ENCODE results near the gene CLCF1.

Gene CLCF1

GRCh38 chr11:67347964-67348749, 25.2 kb downstream of the CLCF1 start:
- H3K27ac ChIP-seq (ENCODE audit: insufficient read depth in 1 of 2, low read depth in 1 of 2, low read length in 2 of 2, poor library complexity in 1 of 2, severe bottlenecking in 2 of 2) = no peak overlapping the region
- peaks cover 0 to 4% (median 0%) of the 10 kb centered on the region in 4 experiments for H3K36me3 ChIP-seq (ENCODE audit: control insufficient read depth in 4 of 4, insufficient read depth in 4 of 4, low read length in 3 of 4)
- no peaks in the 10 kb centered on the region for H3K27me3 ChIP-seq (replicated peaks in 2 of 5; ENCODE audit: control insufficient read depth in 4 of 5, insufficient read depth in 5 of 5, low read length in 4 of 5)
- no peaks in the 10 kb centered on the region for H3K9me3 ChIP-seq (ENCODE audit: control extremely low read depth in 1 of 5, control insufficient read depth in 4 of 5, insufficient read depth in 2 of 5, low read depth in 1 of 5, low read length in 4 of 5)
- no peak for DNase-seq
- H3K4me1 ChIP-seq (ENCODE audit: control extremely low read depth in 1 of 4, control insufficient read depth in 4 of 4, insufficient read depth in 4 of 4, low read length in 3 of 4) = peaks cover 4 to 51% (median 30%) of the 10 kb centered on the region in 4 experiments
- ChIA-PET POLR2A (interaction anchor here (0.6 to 1.0 kb wide), 3 partner anchors 14 to 168 kb away, joined by 3 to 4 read pairs (median 3); no protein-coding TSS in a partner anchor), CTCF (interaction anchor here (0.8 to 20.0 kb wide), 7 partner anchors 8 to 39 kb away, joined by 3 to 892 read pairs (median 21); partner anchors contain the start of genes CLCF1 and RAD9A)
- WGBS (ENCODE audit: insufficient coverage) = 65% methylated on average over 8 of the region's 11 CpGs
- no peak overlapping the region for H3K4me3 ChIP-seq (ENCODE audit: control insufficient read depth in 1 of 7, extremely low read depth in 1 of 7, insufficient read depth in 4 of 7, low read depth in 2 of 7, low read length in 6 of 7)

GRCh38 chr11:67345920-67346819, 27.2 kb downstream of the CLCF1 start:
- H3K4me1 ChIP-seq (ENCODE audit: control extremely low read depth in 1 of 4, control insufficient read depth in 4 of 4, insufficient read depth in 4 of 4, low read length in 3 of 4) = peaks cover 0 to 34% (median 14%) of the 10 kb centered on the region in 4 experiments
- CTCF ChIA-PET = interaction anchor here (0.5 to 5.5 kb wide), 17 partner anchors 10 to 159 kb away, joined by 3 to 89 read pairs (median 7); partner anchors contain the start of genes CLCF1 and PITPNM1
- H3K36me3 ChIP-seq (ENCODE audit: control insufficient read depth in 4 of 4, insufficient read depth in 4 of 4, low read length in 3 of 4) = peaks cover 0 to 3% (median 0%) of the 10 kb centered on the region in 4 experiments
- H3K9me3 ChIP-seq (ENCODE audit: control extremely low read depth in 1 of 5, control insufficient read depth in 4 of 5, insufficient read depth in 2 of 5, low read depth in 1 of 5, low read length in 4 of 5) = no peaks in the 10 kb centered on the region
- 84% methylated on average over 7 of the region's 7 CpGs for WGBS (ENCODE audit: insufficient coverage)
- POLR2A ChIA-PET = no interaction called here
- no peak overlapping the region for H3K4me3 ChIP-seq (ENCODE audit: control insufficient read depth in 1 of 7, extremely low read depth in 1 of 7, insufficient read depth in 4 of 7, low read depth in 2 of 7, low read length in 6 of 7)
- DNase-seq = peak in 2 of 3 donors; percentile 49 to 54
- no peak overlapping the region for H3K27ac ChIP-seq (ENCODE audit: insufficient read depth in 1 of 2, low read depth in 1 of 2, low read length in 2 of 2, poor library complexity in 1 of 2, severe bottlenecking in 2 of 2)
- H3K27me3 ChIP-seq (replicated peaks in 2 of 5; ENCODE audit: control insufficient read depth in 4 of 5, insufficient read depth in 5 of 5, low read length in 4 of 5) = no peaks in the 10 kb centered on the region

- peaks cover 0 to 31% (median 14%) of the 10 kb centered on the region in 4 experiments for H3K4me1 ChIP-seq (ENCODE audit: control extremely low read depth in 1 of 4, control insufficient read depth in 4 of 4, insufficient read depth in 4 of 4, low read length in 3 of 4)
- ChIA-PET POLR2A (no interaction called here), CTCF (interaction anchor here (0.9 to 5.5 kb wide), 14 partner anchors 10 to 160 kb away, joined by 3 to 89 read pairs (median 14); partner anchors contain the start of genes CLCF1 and PITPNM1)
- H3K36me3 ChIP-seq (ENCODE audit: control insufficient read depth in 4 of 4, insufficient read depth in 4 of 4, low read length in 3 of 4) = no peaks in the 10 kb centered on the region
- no peak for DNase-seq
- no peaks in the 10 kb centered on the region for H3K27me3 ChIP-seq (replicated peaks in 2 of 5; ENCODE audit: control insufficient read depth in 4 of 5, insufficient read depth in 5 of 5, low read length in 4 of 5)
- no peaks in the 10 kb centered on the region for H3K9me3 ChIP-seq (ENCODE audit: control extremely low read depth in 1 of 5, control insufficient read depth in 4 of 5, insufficient read depth in 2 of 5, low read depth in 1 of 5, low read length in 4 of 5)
- H3K4me3 ChIP-seq (ENCODE audit: control insufficient read depth in 1 of 7, extremely low read depth in 1 of 7, insufficient read depth in 4 of 7, low read depth in 2 of 7, low read length in 6 of 7) = no peak overlapping the region
- 86% methylated on average over 8 of the region's 8 CpGs for WGBS (ENCODE audit: insufficient coverage)
- no peak overlapping the region for H3K27ac ChIP-seq (ENCODE audit: insufficient read depth in 1 of 2, low read depth in 1 of 2, low read length in 2 of 2, poor library complexity in 1 of 2, severe bottlenecking in 2 of 2)
Observed at GRCh38 chr11:67345247-67345919, 28.0 kb downstream of the CLCF1 start.

GRCh38 chr11:67344264-67344663, 29.1 kb downstream of the CLCF1 start:
- Histone ChIP-seq H3K27me3 (replicated peaks in 2 of 5; ENCODE audit: control insufficient read depth in 4 of 5, insufficient read depth in 5 of 5, low read length in 4 of 5) (no peaks in the 10 kb centered on the region), H3K4me1 (ENCODE audit: control extremely low read depth in 1 of 4, control insufficient read depth in 4 of 4, insufficient read depth in 4 of 4, low read length in 3 of 4) (peaks cover 0 to 31% (median 14%) of the 10 kb centered on the region in 4 experiments), H3K4me3 (ENCODE audit: control insufficient read depth in 1 of 7, extremely low read depth in 1 of 7, insufficient read depth in 4 of 7, low read depth in 2 of 7, low read length in 6 of 7) (no peak overlapping the region), H3K9me3 (ENCODE audit: control extremely low read depth in 1 of 5, control insufficient read depth in 4 of 5, insufficient read depth in 2 of 5, low read depth in 1 of 5, low read length in 4 of 5) (no peaks in the 10 kb centered on the region), H3K27ac (ENCODE audit: insufficient read depth in 1 of 2, low read depth in 1 of 2, low read length in 2 of 2, poor library complexity in 1 of 2, severe bottlenecking in 2 of 2) (no peak overlapping the region), H3K36me3 (ENCODE audit: control insufficient read depth in 4 of 4, insufficient read depth in 4 of 4, low read length in 3 of 4) (no peaks in the 10 kb centered on the region)
- peak in 2 of 3 donors; percentile 48 to 52 for DNase-seq
- CTCF ChIA-PET = interaction anchor here (1.1 to 5.5 kb wide), 9 partner anchors 8 to 81 kb away, joined by 3 to 89 read pairs (median 9); no protein-coding TSS in a partner anchor
- 81% methylated on average over 4 of the region's 4 CpGs for WGBS (ENCODE audit: insufficient coverage)
- POLR2A ChIA-PET = interaction anchor here (0.6 kb wide), 1 partner anchor 147 kb away, joined by 3 read pairs; no protein-coding TSS in a partner anchor

- ChIA-PET POLR2A (no interaction called here), CTCF (interaction anchor here (0.7 to 2.9 kb wide), 7 partner anchors 9 to 85 kb away, joined by 3 to 17 read pairs (median 4); no protein-coding TSS in a partner anchor)
- Histone ChIP-seq H3K27me3 (replicated peaks in 2 of 5; ENCODE audit: control insufficient read depth in 4 of 5, insufficient read depth in 5 of 5, low read length in 4 of 5) (no peaks in the 10 kb centered on the region), H3K4me1 (ENCODE audit: control extremely low read depth in 1 of 4, control insufficient read depth in 4 of 4, insufficient read depth in 4 of 4, low read length in 3 of 4) (no peaks in the 10 kb centered on the region), H3K27ac (ENCODE audit: insufficient read depth in 1 of 2, low read depth in 1 of 2, low read length in 2 of 2, poor library complexity in 1 of 2, severe bottlenecking in 2 of 2) (no peak overlapping the region), H3K4me3 (ENCODE audit: control insufficient read depth in 1 of 7, extremely low read depth in 1 of 7, insufficient read depth in 4 of 7, low read depth in 2 of 7, low read length in 6 of 7) (no peak overlapping the region), H3K36me3 (ENCODE audit: control insufficient read depth in 4 of 4, insufficient read depth in 4 of 4, low read length in 3 of 4) (no peaks in the 10 kb centered on the region), H3K9me3 (ENCODE audit: control extremely low read depth in 1 of 5, control insufficient read depth in 4 of 5, insufficient read depth in 2 of 5, low read depth in 1 of 5, low read length in 4 of 5) (no peaks in the 10 kb centered on the region)
- WGBS (ENCODE audit: insufficient coverage) = no CpG with 5 or more reads among the region's 3 CpGs
- no peak for DNase-seq
Observed at GRCh38 chr11:67337257-67337656, 36.1 kb downstream of the CLCF1 start.

GRCh38 chr11:67332081-67332691, 41.2 kb downstream of the CLCF1 start:
- H3K4me1 ChIP-seq (ENCODE audit: control extremely low read depth in 1 of 4, control insufficient read depth in 4 of 4, insufficient read depth in 4 of 4, low read length in 3 of 4) = no peaks in the 10 kb centered on the region
- no peaks in the 10 kb centered on the region for H3K9me3 ChIP-seq (ENCODE audit: control extremely low read depth in 1 of 5, control insufficient read depth in 4 of 5, insufficient read depth in 2 of 5, low read depth in 1 of 5, low read length in 4 of 5)
- ChIA-PET POLR2A (no interaction called here), CTCF (interaction anchor here (1.1 to 1.7 kb wide), 3 partner anchors 15 to 25 kb away, joined by 3 to 4 read pairs (median 4); no protein-coding TSS in a partner anchor)
- DNase-seq = no peak
- H3K36me3 ChIP-seq (ENCODE audit: control insufficient read depth in 4 of 4, insufficient read depth in 4 of 4, low read length in 3 of 4) = no peaks in the 10 kb centered on the region
- WGBS (ENCODE audit: insufficient coverage) = 92% methylated on average over 5 of the region's 6 CpGs
- no peaks in the 10 kb centered on the region for H3K27me3 ChIP-seq (replicated peaks in 2 of 5; ENCODE audit: control insufficient read depth in 4 of 5, insufficient read depth in 5 of 5, low read length in 4 of 5)
- no peak overlapping the region for H3K27ac ChIP-seq (ENCODE audit: insufficient read depth in 1 of 2, low read depth in 1 of 2, low read length in 2 of 2, poor library complexity in 1 of 2, severe bottlenecking in 2 of 2)
- H3K4me3 ChIP-seq (ENCODE audit: control insufficient read depth in 1 of 7, extremely low read depth in 1 of 7, insufficient read depth in 4 of 7, low read depth in 2 of 7, low read length in 6 of 7) = no peak overlapping the region
